ENCODE results near the gene KCTD20.
A peak's percentile ranks its signal among the peaks of the same experiment; 100 is the strongest.

Gene KCTD20

DNA sequence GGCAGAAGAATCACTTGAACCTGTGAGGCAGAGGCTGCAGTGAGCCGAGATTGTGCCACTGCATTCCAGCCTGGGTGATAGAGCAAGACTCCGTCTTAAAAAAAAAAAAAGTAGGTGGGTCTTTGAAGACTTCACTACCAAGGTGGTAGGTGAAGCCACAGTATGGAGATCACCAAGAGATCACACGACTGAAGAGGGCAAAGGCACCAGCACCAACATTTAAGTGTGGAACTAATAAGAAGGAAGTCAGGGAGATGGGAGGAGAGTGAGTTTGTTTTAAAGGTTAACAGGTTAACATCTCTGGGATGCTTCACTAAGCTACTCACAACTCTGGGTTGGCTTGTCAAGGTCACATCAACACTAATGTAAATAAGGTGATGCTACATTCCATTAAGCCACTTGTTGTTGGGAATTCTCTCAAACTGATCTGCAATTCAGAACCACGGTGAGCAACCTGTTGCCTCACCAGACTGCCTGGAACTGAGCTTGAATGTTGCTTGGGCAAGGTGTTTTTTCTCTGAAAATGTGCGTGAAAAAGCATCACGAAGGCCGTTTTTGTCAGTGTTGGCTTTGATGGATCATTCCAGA, 48.7 kb downstream of the KCTD20 start:
- DNase-seq (ENCODE audit: low read depth, low spot score), result no peak
- H3K27ac ChIP-seq, result no peak overlapping the region

DNA sequence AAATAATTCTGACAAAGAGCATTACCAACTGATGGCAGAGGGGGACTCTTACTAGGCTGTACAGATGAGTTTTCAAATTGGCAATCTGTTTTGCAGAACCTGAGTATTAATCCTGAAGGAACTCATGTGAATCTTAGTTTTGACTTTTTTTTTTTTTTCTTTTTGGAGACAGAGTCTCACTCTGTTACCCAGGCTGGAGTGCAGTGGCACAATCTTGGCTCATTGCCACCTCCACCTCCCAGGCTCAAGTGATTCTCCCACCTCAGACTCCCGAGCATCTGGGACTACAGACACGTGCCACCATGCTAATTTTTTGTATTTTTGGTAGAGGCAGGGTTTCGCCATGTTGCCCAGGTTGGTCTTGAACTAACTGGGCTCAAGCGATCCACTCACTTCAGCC, 49.3 kb downstream of the KCTD20 start:
- H3K27ac ChIP-seq, result no peak overlapping the region
- no peak for DNase-seq (ENCODE audit: low read depth, low spot score)

DNA sequence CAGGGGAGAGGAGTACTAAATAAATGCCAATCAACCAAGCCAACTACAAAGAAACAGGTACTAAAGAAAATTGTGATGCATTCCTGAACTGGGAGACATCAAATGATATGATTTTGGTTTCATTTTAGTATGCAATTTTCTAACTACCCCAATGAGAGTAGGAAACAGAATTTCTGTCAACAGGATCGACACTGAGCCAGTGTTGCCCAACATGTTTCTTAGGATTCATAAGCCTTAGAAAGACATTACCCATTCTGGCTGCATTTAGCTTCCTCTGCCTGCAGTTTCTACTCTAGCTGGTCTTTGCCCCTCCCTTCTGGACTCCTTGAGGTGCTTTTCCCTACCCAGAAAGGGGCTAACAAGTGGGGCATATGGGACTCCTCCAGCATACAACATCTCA, 49.8 kb downstream of the KCTD20 start:
- no peak for DNase-seq (ENCODE audit: low read depth, low spot score)
- peak overlapping the region; percentile 47 for H3K27ac ChIP-seq

DNA sequence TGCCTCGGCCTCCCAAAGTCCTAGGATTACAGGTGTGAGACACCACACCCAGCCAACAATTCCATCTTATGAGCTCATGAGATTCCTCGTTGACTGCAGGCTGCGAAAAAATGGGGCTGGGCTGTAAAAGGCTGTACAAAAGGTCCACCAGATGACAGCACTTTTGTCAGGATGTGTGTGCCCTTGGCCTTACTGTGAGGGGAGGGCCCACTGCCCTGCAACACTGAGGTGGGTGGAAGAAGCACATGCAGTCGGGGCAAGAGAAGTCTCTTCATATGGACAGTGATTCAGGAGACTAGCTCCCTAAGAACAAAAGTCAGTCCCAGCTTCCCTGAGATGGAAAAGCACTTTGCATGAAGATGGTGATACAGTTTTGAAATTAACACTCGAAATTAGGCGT, 50.5 kb downstream of the KCTD20 start:
- H3K27ac ChIP-seq, result peak overlapping the region; percentile 47
- no peak for DNase-seq (ENCODE audit: low read depth, low spot score)

DNA sequence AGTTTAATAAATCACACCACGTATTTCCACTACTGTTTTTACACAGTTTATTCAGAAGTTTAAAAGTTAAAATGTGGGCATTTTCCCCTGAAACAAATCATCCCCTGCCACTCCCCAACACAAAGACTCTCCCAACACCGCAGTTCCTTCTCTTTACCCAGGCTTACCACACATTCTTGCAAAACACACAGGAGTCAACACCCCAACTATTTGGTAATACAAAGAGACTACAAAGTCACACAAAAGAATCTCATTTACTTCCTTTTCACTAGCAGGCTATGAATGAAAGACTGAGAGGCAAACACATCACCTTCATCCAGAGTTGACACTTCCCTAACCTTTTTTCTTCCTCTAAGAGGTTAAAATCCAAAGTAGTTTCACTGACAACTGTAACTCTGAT, 51.1 kb downstream of the KCTD20 start:
- peak; percentile 51 for DNase-seq (ENCODE audit: low read depth, low spot score)
- H3K27ac ChIP-seq, result peak overlapping the region; percentile 47

DNA sequence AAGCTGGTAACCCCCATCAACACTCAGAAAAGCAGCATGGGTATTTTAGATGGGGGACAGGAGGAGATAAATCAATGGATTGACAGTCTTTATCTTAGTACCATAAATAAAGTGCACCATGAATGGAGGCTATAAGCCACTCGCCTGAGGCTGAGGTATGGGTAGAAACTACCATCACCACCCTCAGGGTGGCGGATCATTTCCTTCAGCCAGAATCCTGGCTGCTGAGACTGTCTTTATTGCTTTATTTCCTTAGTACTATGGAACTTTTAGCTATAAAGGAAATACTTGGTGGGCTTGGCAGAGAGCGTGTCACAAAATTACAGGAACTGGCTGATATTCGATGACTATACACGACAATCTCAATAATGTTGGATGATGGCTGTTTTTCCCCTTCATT, 52.3 kb downstream of the KCTD20 start:
- no peak overlapping the region for H3K27ac ChIP-seq
- DNase-seq (ENCODE audit: low read depth, low spot score), result no peak

DNA sequence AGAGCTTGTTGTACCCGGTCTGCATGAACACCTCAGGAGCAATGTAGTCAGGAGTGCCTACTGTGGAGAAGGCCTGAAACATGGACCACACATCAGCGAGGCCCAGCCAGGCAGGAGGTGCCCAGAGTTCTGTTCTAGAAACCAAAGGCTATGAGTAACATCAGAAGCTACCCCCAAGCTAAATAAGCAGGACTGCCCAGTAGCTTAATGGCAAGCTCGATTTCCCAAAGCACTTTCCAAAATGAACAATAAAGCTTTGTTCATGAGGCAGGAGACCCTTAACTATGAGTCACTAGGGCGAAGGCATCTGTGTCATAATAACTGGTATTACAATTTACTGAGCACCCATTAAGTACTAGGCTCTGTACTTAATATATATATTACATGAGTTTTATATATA, 57.1 kb downstream of the KCTD20 start:
- DNase-seq (ENCODE audit: low read depth, low spot score), result no peak
- no peak overlapping the region for H3K27ac ChIP-seq

DNA sequence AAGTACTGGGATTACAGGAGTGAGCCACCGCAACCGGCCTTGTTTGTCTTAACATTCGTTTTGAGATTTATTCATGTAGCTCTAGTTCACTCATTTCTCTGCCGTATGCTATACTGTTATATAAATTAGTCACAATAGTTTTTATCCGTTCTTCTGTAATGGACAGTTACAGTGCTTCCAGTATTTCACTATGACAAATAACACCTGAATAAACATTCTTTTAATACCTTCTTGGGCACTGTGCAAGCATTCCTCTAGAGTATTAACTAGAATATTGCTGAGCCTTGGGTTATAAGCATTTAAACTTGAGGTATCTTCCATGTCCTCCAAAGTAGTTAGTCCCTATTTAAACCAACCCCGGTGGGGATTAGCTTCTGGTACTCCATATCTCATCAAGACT, 58.9 kb downstream of the KCTD20 start:
- DNase-seq (ENCODE audit: low read depth, low spot score), result no peak
- no peak overlapping the region for H3K27ac ChIP-seq

DNA sequence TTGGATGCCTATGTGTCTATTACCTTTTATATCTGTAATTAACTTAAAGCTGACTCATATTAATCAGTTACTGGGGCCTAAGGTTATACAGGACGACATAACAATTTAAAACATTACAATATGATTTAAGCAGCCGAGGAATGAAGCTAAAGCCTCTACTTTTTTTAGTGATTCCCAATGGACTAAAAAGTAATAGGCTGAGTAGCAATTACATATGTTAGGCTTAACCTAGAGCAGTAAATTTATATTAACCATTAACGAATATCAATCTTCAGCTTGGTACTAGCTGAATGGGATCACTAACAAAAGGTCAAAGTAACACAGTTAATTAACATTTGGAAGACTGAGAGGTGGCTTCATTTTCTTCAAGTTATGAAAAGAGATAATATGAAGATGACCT, 61.4 kb downstream of the KCTD20 start:
- DNase-seq (ENCODE audit: low read depth, low spot score), result no peak
- no peak overlapping the region for H3K27ac ChIP-seq

DNA sequence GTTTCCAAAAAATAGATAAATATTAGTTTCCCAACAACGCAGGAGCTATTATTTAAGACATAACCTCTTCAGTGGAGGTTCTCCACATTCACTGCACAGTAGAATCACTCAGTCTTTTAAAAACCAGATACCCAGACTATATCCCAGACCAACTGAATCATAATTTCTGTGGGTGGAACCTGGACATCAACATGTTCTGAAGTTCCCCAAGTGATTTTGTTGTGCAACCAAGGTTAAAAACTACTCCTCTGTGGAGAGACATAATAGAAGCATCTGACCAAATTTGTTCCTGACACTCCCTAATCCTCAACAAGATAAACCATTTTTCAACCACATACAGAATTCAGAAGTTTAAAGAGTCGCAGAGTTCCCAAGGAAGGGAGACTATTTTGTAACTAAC, 62.2 kb downstream of the KCTD20 start:
- DNase-seq (ENCODE audit: low read depth, low spot score), result no peak
- H3K27ac ChIP-seq, result no peak overlapping the region

DNA sequence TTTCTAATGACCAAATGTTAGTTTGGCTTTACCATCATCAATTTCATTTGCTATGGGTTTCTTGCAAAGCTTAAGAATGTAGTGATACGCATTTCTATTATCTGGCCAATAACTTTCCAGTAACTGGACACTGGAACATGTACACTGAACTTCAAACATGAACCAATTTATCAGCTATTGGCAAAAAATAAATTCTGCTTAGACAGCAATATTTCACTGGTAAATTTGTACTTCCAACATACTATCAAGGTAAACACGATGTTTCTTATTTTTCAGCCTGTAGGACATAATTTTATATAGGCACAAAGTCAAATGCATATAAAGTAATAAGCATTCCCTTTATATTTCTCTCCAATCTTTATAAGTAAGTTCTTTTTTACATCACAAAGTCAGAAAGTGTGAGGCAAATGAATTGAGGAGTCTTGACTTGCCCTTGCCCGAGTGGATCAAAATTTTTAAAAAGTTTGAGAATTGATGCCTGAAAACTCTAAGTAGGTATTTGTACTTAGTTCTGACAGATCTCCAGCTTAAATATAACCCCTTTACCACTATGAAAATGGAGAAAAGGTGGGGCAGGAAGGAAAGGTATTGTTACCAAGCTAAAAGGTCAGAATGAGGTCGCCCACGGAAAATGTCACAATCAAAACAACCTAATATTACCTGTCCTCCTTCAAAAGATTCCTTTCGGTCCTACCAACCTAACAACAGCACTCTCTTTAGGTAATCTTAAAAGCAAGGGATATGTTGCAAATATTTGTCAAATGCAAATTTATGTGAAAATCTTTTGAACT, 63.1 kb downstream of the KCTD20 start:
- H3K27ac ChIP-seq, result no peak overlapping the region

DNA sequence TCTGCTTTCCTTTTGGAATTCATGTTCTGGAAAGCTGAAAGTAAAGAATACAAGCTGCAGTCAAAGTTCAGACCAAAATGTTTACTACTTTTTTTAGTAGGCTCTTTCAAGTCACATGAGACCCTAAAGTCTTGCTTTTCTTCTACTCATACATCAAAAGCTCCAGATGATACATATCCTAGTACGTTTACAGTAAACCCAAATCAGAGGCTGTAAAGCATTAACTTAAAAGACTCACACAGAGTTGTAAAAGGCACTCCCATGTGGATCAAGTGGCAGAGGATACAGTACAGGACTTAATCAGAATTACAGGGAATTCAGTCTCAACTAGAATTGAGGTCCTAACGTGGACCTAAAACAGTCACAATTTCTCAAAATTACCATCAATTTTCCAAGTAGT, 63.8 kb downstream of the KCTD20 start:
- no peak overlapping the region for H3K27ac ChIP-seq
- DNase-seq (ENCODE audit: low read depth, low spot score), result no peak

More for the DNA sequence above, 63.1 kb downstream of the KCTD20 start:
- DNase-seq (ENCODE audit: low read depth, low spot score), result no peak

DNA sequence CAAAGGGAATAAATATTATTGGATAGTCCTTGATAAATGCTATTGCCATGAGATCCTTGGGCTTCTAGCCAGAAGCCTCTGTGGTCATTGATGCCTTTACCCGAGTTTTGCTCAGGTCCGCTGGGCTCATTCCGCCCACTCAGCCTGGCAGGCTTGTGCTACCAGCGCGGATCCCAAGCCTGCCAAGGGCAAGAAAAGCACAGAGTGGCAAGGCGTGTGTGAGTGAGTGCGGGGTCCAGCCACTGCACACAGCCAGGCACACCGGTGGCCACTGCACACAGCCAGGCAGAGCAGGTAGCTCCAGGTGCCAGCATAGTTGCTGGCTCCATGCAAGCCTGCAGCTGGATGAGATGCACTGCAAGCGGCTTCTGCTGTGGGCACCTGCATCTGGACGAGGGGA, 65.7 kb downstream of the KCTD20 start:
- no peak overlapping the region for H3K27ac ChIP-seq
- no peak for DNase-seq (ENCODE audit: low read depth, low spot score)

DNA sequence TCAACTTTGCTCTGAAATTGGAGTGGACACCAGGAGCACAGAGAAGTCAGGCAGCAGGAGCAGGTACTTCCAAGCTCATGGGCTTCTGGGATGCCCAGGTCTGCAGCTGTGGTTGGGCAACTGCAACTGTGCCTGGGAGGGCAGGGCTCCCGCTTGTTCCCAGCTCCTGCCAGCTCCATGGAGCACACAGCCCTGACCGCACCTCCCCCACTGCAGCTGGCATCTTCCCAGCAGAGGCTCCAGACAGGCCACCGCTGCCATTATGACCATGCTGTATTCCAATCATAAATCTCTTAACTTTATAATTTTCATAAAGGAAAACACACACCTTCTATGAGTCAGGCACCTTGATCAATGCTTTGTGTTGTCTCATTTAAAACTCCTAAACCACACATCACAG, 67.6 kb downstream of the KCTD20 start:
- H3K27ac ChIP-seq, result no peak overlapping the region
- DNase-seq (ENCODE audit: low read depth, low spot score), result no peak

DNA sequence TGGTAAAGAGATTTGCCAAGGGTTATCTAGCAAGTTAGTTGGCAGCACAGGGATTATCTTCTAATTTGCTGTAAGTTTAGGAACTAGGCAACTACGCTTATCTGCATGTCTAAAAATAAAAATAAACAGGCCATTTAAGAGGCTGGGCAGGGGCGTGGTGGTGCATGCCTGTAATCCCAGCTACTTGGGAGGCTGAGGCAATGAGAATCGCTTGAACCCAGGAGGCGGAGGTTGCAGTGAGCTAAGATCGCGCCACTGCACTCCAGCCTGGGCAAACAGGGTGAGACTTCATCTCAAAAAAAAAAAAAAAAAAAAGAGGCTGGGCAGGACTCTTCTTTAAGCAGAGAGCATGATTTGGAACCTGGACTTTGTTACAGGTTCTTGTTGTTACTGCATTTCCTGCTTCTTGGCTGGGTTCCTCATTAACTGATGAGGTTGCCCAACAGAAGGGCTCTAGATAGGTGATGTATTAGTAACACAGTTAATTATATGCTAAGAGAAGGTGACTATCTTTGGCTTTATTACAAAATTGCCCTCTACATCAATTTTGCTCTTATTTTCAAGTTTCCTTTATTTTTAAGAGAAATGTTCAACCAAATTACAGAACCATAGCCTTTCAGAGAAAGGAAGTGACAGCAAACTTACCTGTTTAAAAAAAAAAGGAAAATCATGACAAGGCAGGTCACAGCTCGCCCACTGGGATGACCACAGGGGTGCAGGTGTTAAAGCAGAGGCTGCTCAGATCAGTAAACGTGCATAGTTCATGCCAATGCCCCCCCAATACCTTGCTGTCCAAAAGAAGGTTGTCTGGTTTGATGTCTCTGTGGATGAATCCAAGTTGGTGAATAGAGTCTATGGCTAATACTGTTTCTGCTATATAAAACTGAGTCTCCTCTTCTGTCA, 72.0 kb downstream of the KCTD20 start:
- H3K27ac ChIP-seq, result peak overlapping the region; percentile 16
- no peak for DNase-seq (ENCODE audit: low read depth, low spot score)

DNA sequence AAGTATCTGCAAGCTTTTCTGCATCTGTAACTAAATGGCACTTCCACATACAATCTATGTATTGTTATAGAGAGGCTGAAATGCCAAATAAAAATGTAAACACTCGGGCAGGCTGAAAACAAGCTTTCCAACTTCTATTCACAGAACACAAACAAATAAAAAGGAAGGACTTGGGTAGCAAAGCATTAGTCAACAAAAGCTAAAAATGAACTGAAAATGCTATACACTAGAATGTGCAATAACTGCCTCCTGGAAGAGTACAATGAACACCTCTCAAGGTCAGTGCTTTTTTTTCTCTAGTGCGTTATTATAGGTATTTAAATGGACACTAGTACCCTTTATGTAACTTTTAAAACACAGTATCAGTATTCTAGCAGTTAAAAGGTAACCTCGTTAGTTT, 73.0 kb downstream of the KCTD20 start:
- H3K27ac ChIP-seq, result peak overlapping the region; percentile 16
- no peak for DNase-seq (ENCODE audit: low read depth, low spot score)

DNA sequence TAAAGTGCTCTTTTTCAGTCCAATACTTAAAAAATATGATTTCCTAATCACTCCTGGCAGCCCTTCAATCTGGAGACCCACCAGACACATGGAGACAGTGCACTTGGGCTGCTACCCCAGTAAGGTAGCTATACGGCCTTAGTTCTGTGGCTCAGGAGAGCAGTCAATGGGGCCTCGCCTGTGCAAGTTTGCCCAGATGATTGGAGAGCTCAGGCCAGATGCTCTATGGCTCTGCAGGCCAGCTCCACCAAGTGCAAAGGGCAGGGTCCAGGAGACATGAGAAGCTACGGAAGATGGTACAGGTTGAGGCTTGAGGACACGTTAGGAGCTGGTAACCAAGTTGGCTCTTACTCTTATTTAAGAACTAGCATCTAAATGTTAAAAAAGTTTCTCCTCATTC, 73.8 kb downstream of the KCTD20 start:
- DNase-seq (ENCODE audit: low read depth, low spot score), result no peak
- H3K27ac ChIP-seq, result no peak overlapping the region

DNA sequence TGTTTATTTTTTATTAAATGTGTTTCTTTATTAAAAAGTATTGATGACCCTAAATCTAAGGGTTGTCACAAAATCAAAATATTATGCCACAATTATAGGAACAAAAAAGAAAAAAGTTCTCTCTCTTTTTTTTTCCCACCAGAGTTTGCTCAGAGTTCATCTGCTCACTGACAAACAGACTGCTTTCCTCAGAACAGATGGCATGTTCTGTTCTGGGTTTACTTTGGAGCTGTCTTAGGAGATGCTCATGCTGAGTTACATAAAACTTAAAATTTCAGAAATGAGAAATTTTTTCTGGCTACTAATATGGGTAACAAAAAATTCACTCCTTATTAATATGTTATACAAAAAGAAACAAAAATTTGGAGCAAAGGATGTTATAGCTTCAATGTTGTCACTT, 74.2 kb downstream of the KCTD20 start:
- H3K27ac ChIP-seq, result no peak overlapping the region
- DNase-seq (ENCODE audit: low read depth, low spot score), result no peak

DNA sequence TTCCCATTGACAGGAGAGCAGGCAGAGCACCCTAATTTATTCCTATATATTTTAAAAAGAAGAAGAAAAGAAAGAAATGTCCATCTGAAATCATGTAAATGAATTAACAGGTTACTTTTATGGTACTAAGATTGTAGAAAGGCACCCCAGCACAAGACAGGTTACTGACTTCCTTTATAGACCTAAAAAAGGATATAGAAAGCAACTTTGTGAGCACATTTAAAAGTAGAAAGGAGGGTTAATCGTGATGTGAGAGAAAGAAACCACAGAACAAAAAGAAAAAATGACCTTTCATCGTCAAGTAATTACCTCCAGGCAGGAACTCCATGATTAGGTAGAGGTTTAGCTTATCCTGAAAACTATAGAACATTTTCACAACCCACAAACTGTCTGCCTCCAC, 74.6 kb downstream of the KCTD20 start:
- DNase-seq (ENCODE audit: low read depth, low spot score), result no peak
- H3K27ac ChIP-seq, result no peak overlapping the region

DNA sequence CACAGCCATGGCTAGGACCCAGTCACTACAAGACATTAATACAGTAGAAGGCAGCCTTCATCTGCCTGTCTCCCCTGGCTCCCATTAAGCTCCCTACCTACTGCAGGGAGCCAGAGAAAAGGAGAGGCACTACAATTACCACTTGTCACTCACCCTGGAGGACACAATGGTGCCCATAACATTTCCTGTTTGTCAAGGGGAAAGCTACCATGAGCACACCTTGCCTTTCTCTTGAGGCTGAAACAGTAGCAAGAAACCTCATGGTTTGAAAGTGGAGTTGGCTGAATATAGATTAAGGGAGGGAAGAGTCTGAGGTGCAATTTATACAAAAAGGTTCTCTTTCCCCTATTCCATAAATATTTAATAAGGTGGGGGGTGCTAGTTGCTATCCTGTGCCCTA, 76.6 kb downstream of the KCTD20 start:
- no peak for DNase-seq (ENCODE audit: low read depth, low spot score)
- no peak overlapping the region for H3K27ac ChIP-seq

DNA sequence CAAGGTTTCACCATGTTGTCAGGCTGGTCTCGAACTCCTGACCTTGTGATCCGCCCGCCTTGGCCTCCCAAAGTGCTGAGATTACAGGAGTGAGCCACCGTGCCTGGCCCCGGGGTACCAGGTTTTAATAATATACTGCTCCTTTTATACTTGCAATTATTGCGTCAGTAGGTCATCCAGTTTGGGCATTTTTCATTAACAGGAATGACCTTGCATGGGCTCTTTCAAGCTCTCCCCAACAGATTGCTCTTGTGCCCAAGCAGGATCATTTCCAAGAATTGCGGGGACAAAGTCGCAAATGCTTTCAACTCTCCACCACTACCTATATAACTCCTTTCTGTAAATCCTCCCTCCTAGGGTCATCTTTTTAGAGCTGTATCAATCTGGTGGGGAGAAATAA, 80.7 kb downstream of the KCTD20 start:
- H3K27ac ChIP-seq, result no peak overlapping the region
- DNase-seq (ENCODE audit: low read depth, low spot score), result no peak
